GM19455 (cell line): ENCODE measurements around the gene ACAP3.

Source experiments
- ATAC-seq: cut with Tn5 transposase; IDR thresholded peaks from one replicate; pipeline ENCODE4 v1.9.1; 2021; ENCODE audit not compliant: unreplicated experiment

Gene ACAP3

DNA sequence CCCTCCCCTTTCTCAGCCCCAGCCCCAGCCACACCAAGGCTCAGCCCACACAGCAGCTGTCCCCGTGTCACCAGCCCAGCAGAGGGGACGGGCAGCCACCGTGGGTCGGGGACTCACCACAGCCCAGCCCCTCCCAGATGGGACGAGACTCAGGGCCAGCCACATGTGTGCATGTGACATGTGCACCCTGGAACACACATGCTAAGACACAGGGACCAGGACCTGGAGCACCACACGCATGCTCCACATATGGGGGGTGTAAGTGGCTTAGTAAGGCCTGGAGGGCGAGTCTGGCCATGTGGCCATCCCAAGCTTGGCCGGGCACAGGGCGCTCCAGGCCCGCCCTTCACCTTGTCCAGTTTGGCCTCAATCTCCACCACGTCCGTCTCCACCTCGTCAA, 4.0 kb downstream of the ACAP3 start:
- no peak for ATAC-seq

DNA sequence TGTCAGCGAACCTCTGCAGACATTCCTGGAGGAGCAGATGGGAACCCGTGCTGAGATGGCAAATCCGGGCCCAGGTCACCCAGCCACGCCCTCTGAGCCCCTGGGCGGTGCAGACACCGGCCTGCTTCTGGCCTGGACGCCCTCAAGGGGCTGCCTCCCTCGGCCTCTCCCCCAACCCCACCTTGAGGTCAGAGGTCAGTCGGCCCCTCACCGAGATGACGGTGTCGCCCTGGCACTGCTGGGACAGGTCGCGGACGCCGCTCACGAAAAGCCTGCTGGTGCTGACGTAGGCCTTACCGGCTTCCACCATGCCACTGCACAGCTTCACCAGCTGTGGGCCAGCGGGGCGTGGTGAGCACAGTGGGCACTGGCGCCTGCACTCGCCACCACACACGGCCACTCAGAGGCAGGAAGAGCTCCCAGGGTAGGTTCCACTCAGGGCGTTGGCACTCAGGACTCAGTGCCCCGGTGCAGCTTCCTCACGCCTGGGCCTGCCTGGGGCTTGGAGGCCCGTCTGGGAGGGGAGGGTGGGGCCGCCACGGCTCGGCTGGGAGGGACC, 4.7 kb downstream of the ACAP3 start:
- no peak for ATAC-seq

DNA sequence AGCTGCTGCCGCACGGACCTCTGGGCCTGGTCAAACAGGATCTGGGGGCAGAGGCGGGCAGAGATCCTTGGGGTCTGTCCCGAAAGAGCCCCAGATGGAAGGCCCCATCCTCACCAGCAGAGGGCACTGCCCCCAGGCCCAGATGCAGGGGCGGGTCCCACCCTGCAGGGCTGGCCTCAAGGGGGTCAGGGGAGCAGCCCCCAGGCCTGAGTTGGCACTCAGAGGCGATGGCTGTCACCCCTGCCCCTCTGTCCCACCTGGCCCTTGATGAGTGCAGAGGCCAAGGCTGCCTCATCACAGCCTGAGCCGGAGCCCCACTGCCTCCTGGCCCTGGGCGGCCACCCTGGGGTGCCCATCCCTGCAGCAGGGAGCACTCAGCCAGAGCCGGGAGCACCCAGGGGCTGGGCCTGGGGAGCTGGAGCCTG, 5.7 kb downstream of the ACAP3 start:
- no peak for ATAC-seq

DNA sequence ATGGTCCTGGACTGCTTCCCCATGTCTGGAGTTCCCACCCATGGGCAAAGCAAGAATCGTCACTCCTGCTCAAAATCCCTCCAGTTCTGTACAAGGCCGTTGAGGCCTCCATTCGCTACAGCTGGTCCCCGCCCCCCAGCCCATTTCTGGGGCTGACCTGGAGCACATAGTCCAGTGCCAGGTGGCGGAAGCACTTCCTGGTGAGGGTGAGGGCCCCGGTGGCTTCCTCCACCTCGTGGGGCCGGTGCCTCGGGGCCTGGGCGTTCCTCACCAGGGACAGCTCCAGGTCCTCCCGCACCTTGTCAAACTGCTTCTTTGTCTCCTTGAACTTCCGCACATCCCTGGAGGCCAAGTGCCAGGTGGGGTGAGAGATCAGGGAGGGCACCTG, 7.4 kb downstream of the ACAP3 start:
- ATAC-seq, result no peak

DNA sequence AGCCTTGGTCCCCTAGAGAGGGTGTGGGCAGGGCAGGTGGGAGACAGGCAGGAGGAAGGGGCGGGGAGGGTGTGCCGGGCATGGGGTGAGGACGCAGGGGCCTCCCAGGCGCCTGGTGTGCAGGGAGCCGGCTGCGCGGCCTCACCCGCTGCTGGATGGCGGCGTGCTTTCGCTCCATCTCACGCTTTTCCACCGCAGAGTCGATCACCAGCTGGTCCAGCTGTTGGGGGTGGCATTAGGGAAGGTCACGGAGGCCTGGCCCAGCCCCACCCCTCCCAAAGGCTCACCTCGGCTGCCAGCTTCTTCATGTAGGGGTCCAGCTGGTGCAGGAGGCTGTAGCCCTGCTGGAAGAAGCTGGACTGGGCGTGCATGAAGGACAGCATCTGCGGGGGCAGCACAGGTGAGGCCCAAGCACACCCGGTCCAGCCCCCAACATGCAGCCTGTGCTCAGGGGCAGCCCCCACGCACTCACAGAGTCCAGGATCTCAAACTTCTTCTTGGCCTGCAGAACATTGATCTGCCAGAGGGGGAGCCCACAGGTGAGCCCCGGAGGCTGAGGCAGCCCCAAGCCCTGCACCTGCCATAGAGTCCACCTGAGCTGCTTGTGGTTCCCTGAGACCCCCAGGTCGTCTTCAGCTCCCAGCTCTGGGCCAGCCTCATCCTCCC, 7.9 kb downstream of the ACAP3 start:
- ATAC-seq, result no peak

DNA sequence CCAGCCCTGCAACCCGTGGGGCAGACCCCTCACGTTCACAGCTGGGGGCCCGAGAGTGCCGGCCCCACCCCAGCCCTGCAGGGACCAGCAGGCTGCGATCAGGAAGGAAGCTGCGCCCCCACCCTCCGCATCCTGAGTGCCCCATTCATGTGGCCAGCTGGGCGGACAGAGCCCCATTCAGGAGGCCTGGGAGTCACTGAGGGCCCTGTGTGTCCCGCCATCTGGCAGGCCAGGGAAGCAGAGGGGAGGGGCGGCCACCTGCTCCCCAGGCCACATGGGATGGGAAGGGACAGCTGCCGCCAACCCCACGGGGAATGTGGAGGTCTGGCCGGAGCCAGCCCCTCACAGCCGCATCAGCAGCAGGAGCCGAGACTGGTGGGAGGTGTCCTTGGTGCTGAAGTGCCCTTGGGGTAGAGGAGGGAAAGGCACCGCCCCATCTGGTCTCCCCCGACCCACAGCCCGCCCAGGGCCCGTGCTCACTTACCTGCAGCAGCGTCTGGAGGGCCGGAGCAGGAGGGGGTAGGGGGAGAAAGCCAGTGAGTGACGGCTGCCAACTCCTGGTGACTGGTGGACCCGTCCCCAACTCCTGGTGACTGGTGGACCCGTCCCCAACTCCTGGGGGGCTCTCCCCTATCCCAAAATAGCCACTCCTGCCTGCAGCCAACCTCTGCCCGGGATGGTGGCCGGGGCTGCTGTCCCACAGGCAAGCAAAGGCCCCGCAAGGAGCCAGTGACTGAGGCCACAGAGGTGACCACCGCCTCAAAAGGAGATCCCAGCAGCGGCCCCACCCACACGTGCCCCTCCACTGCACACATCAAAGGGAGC, 8.7 kb downstream of the ACAP3 start:
- ATAC-seq, result no peak

DNA sequence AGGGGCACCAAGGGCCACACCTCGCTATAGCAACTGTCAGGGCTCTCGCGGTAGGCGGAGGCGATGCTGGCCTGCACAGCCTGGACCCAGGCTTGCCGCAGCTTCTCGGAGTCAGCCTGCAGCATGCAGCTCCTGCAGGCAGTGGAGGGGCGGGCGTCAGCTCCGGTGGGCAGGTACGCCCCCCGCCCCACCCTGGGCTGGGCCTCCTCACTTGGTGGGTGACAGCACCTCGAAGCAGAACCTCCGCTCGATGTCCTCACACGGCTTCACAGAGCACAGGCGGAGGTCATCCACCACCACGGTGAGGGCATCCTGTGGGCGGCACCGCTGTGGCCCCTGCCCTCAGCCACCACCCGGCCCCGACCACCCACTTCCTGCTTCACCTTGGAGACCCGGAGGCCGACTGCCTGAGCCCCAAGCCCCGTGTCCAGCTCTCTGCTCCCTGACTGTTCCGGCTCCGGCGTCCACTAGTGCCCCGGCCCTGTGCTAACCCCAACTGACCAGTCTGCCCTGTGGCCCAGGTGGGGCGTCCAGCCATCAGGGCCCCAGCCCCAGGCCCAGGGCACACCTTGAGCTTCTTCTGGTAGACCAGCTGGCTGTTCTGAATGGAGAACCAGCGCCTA, 9.8 kb downstream of the ACAP3 start:
- no peak for ATAC-seq

DNA sequence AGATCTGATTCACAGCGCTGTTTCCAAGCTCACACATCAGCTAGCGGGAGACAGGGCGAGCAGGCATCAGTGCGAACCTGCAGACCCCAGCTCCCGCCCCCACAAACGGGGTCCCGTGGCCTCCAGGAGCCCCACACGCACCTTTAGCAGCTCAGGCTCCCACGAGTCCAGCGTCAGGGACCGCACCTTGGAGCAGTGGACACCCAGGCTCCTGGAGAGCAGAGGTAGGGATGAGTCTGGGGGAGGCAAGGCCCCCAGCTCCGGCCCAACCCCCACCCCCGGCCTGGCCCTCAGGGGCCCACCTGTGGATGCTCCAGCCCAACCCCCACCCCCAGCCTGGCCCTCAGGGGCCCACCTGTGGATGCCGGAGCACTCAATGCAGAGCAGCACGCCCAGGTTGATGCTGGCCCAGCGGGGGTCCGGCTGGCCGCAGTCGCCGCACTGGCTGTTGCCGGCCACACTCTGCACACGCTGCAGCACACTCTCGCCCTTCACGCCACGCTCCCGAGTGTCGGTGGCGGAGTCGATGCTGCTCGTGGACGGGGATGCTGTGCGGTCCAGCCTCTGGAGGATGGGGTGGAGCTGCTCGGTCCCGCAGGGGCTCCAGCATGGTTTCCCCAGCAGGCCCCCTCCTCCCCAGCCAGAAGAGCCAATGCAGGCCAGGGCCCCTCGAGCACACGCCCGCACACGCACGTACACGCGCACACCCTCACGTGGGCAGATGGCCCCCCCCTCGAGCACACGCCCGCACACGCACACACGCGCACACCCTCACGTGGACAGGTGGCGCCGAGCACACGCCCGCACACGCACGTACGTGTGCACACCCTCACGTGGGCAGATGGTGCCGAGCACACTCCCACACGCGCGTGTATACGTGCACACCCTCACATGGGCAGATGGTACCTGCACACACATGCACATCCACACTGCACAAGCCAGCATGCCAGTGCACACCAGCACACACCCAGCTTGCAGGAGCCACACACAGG, 11.4 kb downstream of the ACAP3 start:
- no peak for ATAC-seq

DNA sequence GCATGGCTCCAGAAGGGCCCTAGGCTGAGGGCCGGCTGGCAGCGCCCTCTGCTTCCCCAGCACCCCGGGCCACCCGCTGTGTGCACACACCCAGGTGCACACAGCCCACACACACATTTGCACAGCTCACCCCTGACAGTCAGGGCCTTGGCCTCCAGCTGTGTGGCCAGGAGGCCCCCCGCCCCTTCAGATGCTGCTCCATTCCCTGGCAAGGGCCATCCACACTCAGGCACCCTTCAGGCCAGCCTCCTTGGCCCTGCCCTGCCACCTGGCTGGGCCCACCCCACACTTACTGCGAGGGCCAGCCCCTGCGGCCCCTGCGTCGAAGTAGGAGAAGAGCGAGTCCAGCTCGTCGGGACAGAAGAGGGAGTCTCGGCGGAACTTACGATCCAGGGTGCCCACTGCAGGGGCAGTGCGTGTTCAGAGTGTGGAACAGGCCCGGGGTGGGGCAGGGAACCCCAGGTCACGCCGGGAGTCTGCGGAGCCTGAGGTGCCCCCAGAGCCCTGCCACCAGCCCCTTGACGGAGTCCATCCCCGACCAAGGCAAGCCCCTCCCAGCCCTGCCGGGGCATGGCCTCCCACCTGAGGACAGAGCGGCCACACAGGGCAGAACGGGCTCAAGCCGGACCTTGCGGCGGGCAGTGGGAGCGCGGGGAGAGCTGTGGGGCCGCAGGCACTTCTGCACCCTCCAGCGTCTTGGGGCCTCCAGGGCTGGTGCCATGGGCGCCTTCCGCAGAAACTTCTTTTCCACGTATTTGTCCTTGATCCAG, 12.4 kb downstream of the ACAP3 start:
- no peak for ATAC-seq

DNA sequence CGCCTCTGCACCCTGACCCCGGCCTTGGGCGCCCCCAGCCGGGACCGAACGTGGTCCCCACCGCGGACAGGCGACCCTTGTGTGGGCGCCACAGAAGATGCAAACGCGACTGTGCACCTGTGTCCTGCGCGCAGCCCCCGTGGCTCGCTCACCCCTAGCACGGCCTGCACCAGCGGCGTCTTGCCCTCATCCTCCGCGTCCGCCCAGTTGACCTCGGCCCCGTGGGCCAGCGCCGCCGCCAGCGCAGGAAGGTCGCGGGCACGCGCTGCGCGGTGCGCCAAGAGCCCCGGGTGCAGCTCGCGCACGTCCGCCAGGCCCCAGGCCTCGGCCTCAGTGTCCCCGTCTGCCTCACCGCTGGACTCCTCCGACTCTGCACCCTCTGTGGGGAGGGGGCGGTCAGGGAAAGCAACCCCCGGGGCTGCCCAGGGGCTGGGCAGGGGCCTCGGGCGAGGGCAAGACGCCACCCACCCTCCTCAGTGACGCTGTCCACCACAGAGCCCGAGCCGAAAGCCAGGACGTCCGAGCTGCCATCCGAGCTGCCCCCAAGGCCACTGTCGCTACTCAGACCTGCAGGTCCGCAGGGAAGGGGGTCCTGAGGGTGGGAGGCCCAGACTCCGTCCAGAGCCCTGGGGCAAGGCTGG, 13.4 kb downstream of the ACAP3 start:
- ATAC-seq, result no peak

DNA sequence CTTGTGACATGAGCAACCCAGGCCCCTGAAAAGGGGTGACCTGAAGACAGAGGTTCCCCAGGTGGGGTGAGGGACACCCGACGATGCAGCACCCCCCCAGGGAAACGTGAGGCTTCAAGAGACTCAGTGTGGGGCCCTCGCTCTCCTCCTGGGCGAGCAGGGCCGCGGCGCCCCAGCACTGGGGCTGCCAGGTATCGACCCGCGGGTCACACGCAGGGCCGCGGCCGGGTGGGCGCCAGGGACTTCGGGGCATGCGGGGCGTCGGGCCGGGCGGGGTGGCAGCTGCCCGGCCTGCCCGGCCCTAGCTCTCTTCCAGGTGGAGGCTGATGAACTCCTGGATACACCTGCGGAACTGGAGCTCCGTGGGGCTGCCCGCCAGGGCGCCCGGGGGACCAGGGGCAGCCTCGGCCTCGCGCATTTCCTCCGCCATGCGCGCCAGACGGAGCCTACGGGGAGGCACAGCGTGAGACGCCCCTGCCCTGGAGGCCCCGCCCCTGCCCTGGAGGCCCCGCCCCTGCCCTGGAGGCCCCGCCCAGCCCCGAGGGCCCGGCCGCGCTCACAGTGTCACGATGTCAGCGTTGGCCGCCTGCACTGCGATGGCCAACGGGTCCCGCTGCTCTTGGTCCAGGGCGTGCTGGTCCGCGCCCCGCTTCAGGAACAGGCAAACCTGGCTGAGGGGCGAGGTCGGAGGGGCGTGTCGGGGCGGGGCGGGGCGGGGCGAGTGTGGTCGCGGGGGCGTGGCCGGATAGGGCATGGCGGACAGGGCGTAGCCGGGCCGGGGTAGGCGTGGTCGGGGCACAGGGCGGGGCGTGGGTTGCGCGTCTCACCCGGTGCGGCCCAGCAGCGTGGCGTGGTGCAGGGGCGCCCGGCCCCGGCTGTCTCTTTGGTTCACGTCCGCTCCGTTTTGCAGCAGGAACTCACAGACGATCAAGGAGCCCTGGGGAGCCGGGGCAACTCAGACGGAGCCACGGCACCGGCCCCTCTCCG, 14.2 kb downstream of the ACAP3 start:
- ATAC-seq, result no peak

DNA sequence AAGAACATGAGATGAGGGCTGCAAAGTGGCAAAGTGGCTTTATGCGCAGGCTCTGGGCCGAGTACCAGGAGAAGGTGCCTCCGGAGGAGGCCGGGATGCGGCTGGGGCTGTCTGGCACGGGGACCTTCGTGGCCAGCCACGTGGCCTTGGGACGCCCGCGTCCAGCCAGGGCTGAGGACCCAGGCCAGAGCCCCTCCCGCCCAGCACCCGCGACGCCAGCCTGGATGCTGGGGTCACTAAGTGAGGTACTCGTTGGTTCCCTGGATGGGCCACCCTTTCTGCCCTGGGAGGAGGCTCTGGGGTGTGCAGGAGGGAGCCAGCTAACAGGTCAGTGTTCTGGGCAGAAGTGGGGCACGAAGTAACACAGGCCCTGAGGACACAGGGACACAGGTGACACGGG, 14.9 kb downstream of the ACAP3 start:
- no peak for ATAC-seq

DNA sequence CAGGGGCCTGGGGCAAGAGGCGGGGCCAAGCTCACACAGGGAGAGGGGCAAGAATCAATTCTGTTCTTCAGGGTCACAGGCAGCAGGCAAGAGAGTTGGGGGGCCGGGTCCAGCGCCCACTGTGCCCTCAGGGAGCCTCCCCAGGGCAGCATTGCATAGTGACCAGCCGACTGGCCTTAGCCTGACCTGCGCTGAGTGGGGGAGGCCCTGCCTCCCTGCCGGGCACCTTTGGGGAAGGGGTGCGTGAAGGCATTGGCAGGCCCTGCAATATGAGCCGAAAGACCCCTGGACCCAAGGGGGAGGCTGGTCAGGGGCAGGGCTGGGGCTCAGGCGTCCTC, 15.3 kb downstream of the ACAP3 start:
- ATAC-seq, result no peak

DNA sequence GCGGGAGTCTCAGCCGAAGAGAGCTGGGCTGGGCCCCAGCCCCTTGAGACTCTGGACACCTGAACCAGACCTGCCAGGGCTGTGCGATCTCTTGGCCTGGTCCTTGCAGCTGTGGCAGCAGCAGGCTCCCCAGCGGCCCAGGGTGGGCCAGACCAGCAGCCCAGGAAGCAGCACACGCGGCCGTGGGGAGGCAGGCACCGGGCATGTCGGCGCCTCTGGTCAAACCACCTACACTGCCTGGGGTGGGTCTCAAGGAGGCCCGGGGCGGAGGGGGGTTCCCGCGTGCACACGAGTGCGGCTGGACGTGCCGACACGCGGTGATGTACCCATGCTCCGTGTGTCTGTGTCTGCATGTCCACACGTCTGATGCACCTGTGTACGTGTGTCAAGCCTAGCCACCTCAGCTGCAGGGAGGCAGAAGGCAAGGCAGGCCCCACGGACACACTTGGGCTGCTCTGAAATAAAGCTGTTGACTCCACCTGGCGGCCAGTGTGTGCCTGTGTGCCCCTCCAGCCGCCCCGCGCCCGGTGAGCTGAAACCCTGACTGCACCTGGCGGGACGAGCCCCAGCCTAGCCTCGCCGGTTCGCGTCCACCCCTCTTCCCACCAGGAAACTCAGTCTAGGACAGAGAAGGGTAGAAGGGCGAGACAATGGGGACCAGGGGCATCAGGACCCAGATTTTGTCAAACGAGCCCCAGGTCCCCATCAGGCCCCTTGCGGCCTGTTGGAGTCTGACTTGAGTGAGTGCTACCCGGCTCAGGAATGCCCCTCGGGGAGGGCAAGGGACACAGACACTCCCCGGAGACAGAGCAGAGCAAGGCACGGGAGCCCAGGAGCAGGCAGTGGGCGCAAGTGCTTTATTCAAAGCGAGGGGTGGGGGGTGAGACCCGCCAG, 15.9 kb downstream of the ACAP3 start:
- ATAC-seq, result no peak

DNA sequence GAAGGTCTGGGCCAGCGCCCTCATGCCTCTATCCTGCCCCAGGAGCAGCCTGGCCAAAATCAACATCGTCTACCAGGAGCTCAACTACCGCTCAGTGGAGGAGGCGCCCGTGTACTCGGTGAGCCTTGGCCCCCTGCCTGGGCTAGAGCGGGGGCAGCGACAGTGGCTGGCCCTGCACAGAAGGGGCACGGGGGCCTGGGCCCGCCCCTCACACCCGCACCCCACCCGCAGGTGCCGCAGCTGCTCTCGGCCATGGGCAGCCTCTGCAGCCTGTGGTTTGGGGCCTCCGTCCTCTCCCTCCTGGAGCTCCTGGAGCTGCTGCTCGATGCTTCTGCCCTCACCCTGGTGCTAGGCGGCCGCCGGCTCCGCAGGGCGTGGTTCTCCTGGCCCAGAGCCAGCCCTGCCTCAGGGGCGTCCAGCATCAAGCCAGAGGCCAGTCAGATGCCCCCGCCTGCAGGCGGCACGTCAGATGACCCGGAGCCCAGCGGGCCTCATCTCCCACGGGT, 16.7 kb downstream of the ACAP3 start:
- ATAC-seq, result no peak

DNA sequence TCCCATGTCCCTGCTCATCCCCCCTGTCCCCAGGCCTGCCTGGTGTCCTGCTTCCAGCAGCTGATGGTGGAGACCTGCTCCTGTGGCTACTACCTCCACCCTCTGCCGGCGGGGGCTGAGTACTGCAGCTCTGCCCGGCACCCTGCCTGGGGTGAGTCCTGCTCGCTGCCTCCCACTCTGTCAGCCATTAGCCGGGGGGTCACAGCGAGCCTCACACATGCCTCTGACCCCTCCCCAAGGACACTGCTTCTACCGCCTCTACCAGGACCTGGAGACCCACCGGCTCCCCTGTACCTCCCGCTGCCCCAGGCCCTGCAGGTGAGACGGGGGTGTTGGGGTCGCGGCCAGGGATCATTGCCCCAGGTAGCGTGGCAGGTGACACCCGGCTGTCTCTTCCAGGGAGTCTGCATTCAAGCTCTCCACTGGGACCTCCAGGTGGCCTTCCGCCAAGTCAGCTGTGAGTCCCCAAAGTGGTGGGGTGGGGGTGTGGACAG, 17.4 kb downstream of the ACAP3 start:
- ATAC-seq, result no peak
